HCEC 1CT (cell line): ENCODE data around the gene PLTP.
"Not testable (repeated sequence)": the region's sequence is repeated elsewhere in the genome, so short reads cannot be mapped to it uniquely, and the experiment has no call there.

Experiments used
- DNase-seq: peaks from one replicate; pipeline ENCODE4 v3.0.0-alpha.2; 2017

Gene PLTP

GRCh38 chr20:45944151-45944964 is 32.4 kb upstream of the PLTP start:
- DNase-seq, result peak; percentile 35

GRCh38 chr20:45943613-45944012 is 31.7 kb upstream of the PLTP start:
- no peak for DNase-seq

- DNase-seq, result no peak
Observed at GRCh38 chr20:45940469-45940868, 28.5 kb upstream of the PLTP start.

- DNase-seq, result no peak
Observed at GRCh38 chr20:45940053-45940452, 28.1 kb upstream of the PLTP start.

- DNase-seq, result no peak
Observed at GRCh38 chr20:45938727-45939438, 26.9 kb upstream of the PLTP start.

GRCh38 chr20:45937765-45938164 is 25.8 kb upstream of the PLTP start:
- DNase-seq, result no peak

- no peak for DNase-seq
Observed at GRCh38 chr20:45935416-45936046, 23.6 kb upstream of the PLTP start.

- DNase-seq, result peak; percentile 95
Observed at GRCh38 chr20:45934586-45935415, 22.8 kb upstream of the PLTP start, which contains the start of gene PCIF1. PCIF1 (plus strand) TSS chr20:45934683; CDS start chr20:45939000, 4,317 bp downstream.

- DNase-seq, result peak; percentile 30
Observed at GRCh38 chr20:45934046-45934585, 22.2 kb upstream of the PLTP start.

- DNase-seq, result peak; percentile 77
Observed at GRCh38 chr20:45933266-45934045, 21.5 kb upstream of the PLTP start.

- not testable (repeated sequence) for DNase-seq
Observed at GRCh38 chr20:45931680-45932079, 19.7 kb upstream of the PLTP start.

GRCh38 chr20:45927071-45927878 is 15.3 kb upstream of the PLTP start:
- DNase-seq, result no peak

- DNase-seq, result no peak
Observed at GRCh38 chr20:45926731-45927070, 14.7 kb upstream of the PLTP start.

GRCh38 chr20:45925821-45926506 is 14.0 kb upstream of the PLTP start:
- DNase-seq, result no peak

- peak; percentile 50 for DNase-seq
Observed at GRCh38 chr20:45924391-45925261, 12.7 kb upstream of the PLTP start.

- DNase-seq, result no peak
Observed at GRCh38 chr20:45921337-45922189, 9.6 kb upstream of the PLTP start.

GRCh38 chr20:45920462-45921336 is 8.7 kb upstream of the PLTP start:
- no peak for DNase-seq
